Activated T-helper 1 cell treated with Interleukin-2 at 50 U/mL for 16 hours (primary cell): ENCODE results near the gene MEGF9.
"Not testable (repeated sequence)": the region's sequence is repeated elsewhere in the genome, so short reads cannot be mapped to it uniquely, and the experiment has no call there.

Source experiments
- DNase-seq: peaks from one replicate; pipeline ENCODE4 v3.0.0-alpha.2; 2020; ENCODE audit warnings: low read depth

The MEGF9 gene

GRCh38 chr9:120571443-120572257 lies 142.6 kb downstream of the MEGF9 start:
- no peak for DNase-seq

GRCh38 chr9:120570296-120570695 lies 144.0 kb downstream of the MEGF9 start:
- no peak for DNase-seq

GRCh38 chr9:120569556-120569955 lies 144.7 kb downstream of the MEGF9 start:
- no peak for DNase-seq

- no peak for DNase-seq
These were observed 145.5 kb downstream of the MEGF9 start for GRCh38 chr9:120568816-120569215.

GRCh38 chr9:120567874-120568273 lies 146.4 kb downstream of the MEGF9 start:
- DNase-seq, result no peak

- no peak for DNase-seq
These were observed 147.2 kb downstream of the MEGF9 start for GRCh38 chr9:120567081-120567480.

- no peak for DNase-seq
These were observed 149.7 kb downstream of the MEGF9 start for GRCh38 chr9:120564589-120564988.

- DNase-seq, result no peak
These were observed 151.3 kb downstream of the MEGF9 start for GRCh38 chr9:120562861-120563443.

- DNase-seq, result no peak
These were observed 152.6 kb downstream of the MEGF9 start for GRCh38 chr9:120561709-120562108.

GRCh38 chr9:120559546-120559945 lies 154.7 kb downstream of the MEGF9 start:
- DNase-seq, result no peak

- DNase-seq, result no peak
These were observed 155.8 kb downstream of the MEGF9 start for GRCh38 chr9:120558454-120558853.

GRCh38 chr9:120557205-120557604 lies 157.1 kb downstream of the MEGF9 start:
- DNase-seq, result no peak

GRCh38 chr9:120556775-120557174 lies 157.5 kb downstream of the MEGF9 start:
- DNase-seq, result no peak

GRCh38 chr9:120555839-120556238 lies 158.4 kb downstream of the MEGF9 start:
- DNase-seq, result no peak

- DNase-seq, result not testable (repeated sequence)
These were observed 162.0 kb downstream of the MEGF9 start for GRCh38 chr9:120552210-120552704.
